Measurements from ENCODE around the gene COX7A2L.
A peak's percentile ranks its signal among the peaks of the same experiment; 100 is the strongest.

COX7A2L gene

DNA sequence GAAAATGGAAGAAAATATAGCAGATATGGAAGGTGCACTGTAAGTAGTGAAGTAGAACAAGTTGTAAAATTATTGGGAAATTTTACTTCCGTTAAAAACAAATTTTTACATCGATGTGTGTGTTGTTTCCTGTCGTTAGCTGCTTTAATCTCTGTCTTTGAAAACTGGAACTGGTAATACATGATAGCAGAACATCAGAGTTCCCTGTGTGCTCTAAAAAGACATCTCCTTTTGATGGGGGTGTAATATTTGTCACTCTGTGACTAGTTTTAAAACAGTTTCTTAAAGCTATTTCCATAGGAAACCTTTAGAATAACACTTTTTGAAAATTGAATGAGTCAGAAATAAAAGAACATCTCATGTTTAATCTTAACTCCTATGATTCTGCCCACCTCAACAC is 43.5 kb downstream of the COX7A2L start:
- DNase-seq (ENCODE audit: low read depth) = no peak

GRCh38 chr2:42316910-42317309 is 44.1 kb downstream of the COX7A2L start:
- no peak for DNase-seq (ENCODE audit: low read depth)

- DNase-seq (ENCODE audit: low read depth) = no peak
Measured at GRCh38 chr2:42315844-42316470, 45.1 kb downstream of the COX7A2L start.

DNA sequence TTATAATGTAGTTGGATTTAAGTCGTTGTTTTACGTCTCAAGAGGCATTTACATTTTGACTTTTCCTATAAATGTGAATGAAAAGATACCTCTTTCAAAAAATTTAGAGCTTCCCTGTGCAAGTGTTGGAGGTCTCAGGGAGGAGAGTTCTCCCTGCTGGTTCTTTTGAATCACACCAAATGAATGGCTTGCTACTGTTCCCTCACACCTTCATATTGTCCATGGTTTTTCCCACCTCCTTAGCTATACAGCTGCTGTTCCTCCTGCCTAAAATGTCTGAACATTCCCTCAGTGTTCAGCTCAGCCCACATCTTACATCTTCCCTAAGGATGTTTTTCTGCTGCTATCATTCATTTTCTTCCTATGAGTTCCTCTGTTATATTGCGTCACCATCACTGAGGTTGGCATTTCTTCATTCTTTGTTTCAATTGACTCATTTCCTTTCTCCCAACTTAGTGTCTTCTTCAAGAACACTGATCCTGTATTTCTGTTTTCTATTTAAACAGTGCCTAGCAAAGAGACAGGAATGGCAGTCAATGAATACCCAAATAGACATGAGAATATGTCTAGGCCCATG is 46.0 kb downstream of the COX7A2L start:
- peak; percentile 85 for DNase-seq (ENCODE audit: low read depth)

- DNase-seq (ENCODE audit: low read depth) = no peak
Measured at GRCh38 chr2:42312106-42312505, 48.9 kb downstream of the COX7A2L start.

DNA sequence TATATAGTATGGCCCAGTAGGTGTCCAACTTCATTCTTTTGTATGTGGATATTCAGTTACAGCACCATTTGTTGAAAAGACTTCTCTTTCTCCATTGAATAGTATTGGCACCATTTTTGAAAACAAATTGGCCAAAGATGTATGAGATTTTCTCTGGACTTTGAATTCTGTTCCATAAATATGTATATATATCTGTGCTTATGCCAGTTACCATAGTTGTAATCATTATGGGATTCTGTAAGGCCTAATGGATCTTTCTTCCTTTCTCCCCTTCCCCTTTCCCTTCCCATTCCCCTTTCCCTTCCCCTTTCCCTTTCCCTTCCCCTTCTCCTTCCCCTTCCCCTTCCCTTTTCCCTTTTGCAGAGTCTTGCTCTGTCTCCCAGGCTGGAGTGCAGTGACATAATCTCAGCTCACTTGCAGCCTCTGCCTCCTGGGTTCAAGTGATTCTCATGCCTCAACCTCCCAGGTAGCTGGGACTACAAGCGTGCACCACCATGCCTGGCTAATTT is 51.0 kb downstream of the COX7A2L start:
- no peak for DNase-seq (ENCODE audit: low read depth)

GRCh38 chr2:42309366-42309765 is 51.7 kb downstream of the COX7A2L start:
- DNase-seq (ENCODE audit: low read depth) = no peak

DNA sequence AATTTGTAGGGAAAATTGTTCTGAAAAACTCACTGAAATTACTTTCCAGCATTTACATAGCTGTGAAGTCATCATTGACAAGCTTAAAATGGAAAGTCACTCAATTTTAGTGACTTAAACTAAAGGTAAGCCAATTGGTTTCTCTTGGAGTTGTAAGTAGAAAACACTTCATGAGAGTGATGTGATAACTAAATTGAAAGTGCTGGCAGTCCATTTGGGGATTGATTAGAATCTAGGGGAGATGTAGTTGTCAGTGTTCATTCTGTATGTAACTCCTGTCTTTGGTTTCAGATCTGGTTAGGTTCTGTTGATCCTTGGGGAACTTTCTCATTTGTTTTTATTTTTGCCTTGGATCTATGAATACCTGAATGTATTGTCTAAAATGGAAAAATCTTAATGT is 53.8 kb downstream of the COX7A2L start:
- no peak for DNase-seq (ENCODE audit: low read depth)

GRCh38 chr2:42304059-42304713 is 56.8 kb downstream of the COX7A2L start:
- no peak for DNase-seq (ENCODE audit: low read depth)

- no peak for DNase-seq (ENCODE audit: low read depth)
Measured at GRCh38 chr2:42303252-42303651, 57.8 kb downstream of the COX7A2L start.

- DNase-seq (ENCODE audit: low read depth) = no peak
Measured at GRCh38 chr2:42300527-42300926, 60.5 kb downstream of the COX7A2L start.
